Measurements from ENCODE around the gene PGGHG. TPM values are rescaled to one million over a fixed set of nuclear protein-coding genes. Genes with fewer than 3 reads are reported as not detected.
A peak's percentile ranks its signal among the peaks of the same experiment; 100 is the strongest.
"Not testable (repeated sequence)": the region's sequence is repeated elsewhere in the genome, so short reads cannot be mapped to it uniquely, and the experiment has no call there.

Gene PGGHG
- total RNA-seq, 1 donor from 2014 or later = 164 TPM

DNA sequence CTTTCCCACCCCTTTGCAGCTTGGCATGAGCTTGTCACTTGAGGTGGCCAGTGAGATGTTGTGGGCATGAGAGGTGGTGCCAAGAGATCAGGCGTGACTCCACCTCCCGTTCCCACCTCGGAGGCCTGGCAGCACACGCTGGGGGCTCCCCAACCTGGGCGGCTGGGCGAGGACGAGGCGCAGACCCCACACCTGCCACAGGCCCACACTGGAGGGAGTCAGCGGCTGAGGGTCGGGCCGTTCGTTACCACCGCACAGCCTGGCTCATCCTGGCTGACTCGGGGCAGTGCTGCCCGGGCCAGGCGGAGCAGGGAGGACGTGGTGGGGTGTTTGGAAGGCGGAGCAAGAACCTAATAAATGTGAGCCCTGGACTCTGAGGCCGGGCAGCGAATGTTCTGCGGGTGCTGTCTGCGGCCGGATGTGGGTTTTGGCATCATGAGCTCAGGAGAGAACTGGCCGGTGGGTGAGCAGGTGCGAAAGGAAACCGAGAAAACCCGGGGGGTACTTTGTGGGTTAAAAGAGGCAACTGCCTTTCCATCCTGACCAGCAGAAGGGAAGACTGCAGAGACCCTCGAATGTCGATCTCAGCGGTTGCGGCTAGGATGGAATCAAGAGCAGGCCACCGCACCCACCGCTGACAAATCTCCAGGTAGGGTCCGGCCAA is 41.9 kb downstream of the PGGHG start:
- no peaks in the 10 kb centered on the region for H3K9me3 Mint-ChIP-seq
- intact Hi-C loops (cut with micrococcal nuclease) = no loop called here
- H3K4me3 Mint-ChIP-seq = peak overlapping the region; percentile 30
- H3K36me3 Mint-ChIP-seq (ENCODE audit: low read depth) = peaks cover 2% of the 10 kb centered on the region
- peaks cover 2% of the 10 kb centered on the region for H3K27me3 Mint-ChIP-seq (ENCODE audit: insufficient read depth)
- no peak overlapping the region for H3K27ac Mint-ChIP-seq
- H3K4me1 Mint-ChIP-seq (ENCODE audit: low read depth) = peaks cover 42% of the 10 kb centered on the region
- DNase-seq (ENCODE audit: low spot score) = no peak

DNA sequence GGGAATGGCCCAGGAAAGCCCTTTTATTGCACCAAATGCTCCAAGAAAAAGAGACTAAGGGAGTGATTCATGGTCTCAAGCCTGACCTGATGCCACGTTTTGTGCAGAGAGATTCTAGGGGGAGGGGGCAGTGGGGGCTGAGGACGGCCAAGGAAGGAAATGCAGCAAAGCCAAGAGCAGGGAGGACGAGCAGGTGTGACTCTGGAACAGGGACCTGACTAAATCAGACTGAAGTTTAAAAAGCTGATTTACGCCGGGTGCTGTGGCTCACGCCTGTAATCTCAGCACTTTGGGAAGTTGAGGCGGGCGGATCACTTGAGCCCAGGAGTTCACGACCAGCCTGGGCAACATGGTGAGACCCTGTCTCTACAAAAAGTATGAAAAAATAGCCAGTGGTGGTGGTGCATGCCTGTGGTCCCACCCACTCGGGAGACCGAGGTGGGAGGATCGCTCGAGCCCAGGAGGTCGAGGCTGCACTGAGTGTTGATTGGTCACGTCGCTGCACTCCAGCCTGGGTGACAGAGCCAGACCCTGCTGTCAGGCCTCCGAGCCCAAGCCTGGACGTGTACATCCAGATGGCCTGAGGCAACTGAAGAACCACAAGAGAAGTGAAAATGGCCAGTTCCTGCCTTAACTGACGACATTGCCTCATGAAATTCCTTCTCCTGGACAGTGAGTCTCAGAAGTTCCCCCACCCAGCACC is 42.6 kb downstream of the PGGHG start:
- Mint-ChIP-seq H3K36me3 (ENCODE audit: low read depth) (peaks cover 2% of the 10 kb centered on the region), H3K4me3 (peak overlapping the region; percentile 30), H3K9me3 (no peaks in the 10 kb centered on the region), H3K27me3 (ENCODE audit: insufficient read depth) (peaks cover 2% of the 10 kb centered on the region), H3K27ac (no peak overlapping the region), H3K4me1 (ENCODE audit: low read depth) (peaks cover 41% of the 10 kb centered on the region)
- intact Hi-C loops (cut with micrococcal nuclease) = no loop called here
- DNase-seq (ENCODE audit: low spot score) = no peak

DNA sequence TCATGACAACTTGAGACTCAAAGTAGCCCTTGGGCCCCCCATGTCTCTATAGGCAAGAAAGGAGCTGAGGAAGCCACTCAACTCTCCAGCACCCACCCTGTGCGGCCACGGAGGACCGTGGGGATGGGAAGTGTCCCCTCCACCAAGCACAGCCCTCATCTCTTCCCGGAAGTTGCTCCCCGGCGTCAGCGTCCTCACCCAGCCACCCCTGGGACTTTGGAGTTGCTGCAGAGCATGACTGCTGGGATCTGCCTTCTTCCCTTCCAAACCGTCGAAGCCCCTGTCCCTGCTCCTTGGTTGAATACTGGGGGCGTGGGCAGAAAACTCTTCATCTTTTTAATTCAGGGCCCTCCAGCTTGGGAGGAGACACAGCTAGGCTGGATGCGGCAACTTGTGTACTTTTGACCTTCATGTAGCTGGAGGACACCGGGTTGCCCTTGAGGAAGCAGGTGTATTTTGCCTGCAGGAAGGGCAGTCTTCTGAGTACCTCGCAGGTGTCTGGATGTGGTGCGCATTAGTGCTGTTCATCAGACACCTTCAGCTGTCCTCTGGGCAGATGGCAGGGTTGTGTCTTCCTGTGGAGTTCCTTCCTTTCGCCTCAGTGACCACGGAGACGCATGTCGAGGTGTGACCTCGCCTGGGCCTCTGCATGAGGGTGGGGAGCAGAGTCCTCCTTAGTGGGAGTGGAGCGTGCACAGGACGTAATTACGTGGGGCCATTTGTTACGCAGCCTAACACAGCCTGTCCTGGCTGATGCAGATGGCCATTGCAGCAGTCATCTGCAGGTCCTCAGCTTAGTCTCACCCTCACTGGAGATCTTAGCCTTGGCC is 43.9 kb downstream of the PGGHG start:
- H3K4me3 Mint-ChIP-seq = no peak overlapping the region
- H3K4me1 Mint-ChIP-seq (ENCODE audit: low read depth) = peaks cover 33% of the 10 kb centered on the region
- intact Hi-C loops (cut with micrococcal nuclease) = no loop called here
- H3K27ac Mint-ChIP-seq = no peak overlapping the region
- DNase-seq (ENCODE audit: low spot score) = no peak
- H3K9me3 Mint-ChIP-seq = no peaks in the 10 kb centered on the region
- peaks cover 2% of the 10 kb centered on the region for H3K36me3 Mint-ChIP-seq (ENCODE audit: low read depth)
- peaks cover 2% of the 10 kb centered on the region for H3K27me3 Mint-ChIP-seq (ENCODE audit: insufficient read depth)

DNA sequence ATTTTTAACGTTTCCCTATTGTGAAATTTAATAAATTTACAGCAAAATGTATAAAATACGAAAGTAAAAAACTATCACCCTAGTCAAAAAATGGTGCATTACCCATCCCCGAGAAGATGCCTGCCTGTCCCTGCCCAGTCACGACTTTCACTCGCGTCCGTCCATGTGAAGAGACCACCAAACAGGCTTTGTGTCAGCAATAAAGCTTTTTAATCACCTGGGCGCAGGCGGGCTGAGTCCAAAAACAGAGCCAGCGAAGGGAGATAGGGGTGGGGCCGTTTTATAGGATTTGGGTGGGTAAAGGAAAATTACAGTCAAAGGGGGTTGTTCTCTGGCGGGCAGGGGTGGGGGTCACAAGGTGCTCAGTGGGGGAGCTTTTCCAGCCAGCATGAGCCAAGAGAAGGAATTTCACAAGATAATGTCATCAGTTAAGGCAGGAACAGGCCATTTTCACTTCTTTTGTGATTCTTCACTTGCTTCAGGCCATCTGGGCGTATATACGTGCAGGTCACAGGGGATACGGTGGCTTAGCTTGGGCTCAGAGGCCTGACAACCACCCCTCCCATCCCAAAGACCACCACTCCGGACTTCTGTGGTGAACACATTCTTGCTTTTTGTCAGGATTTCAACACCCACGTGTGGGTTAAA is 44.8 kb downstream of the PGGHG start:
- intact Hi-C loops (cut with micrococcal nuclease); H3K9me3 Mint-ChIP-seq; H3K4me3 Mint-ChIP-seq; H3K36me3 Mint-ChIP-seq (ENCODE audit: low read depth); DNase-seq (ENCODE audit: low spot score); H3K27me3 Mint-ChIP-seq (ENCODE audit: insufficient read depth); H3K27ac Mint-ChIP-seq: not testable (repeated sequence)
- H3K4me1 Mint-ChIP-seq (ENCODE audit: low read depth) = peaks cover 33% of the 10 kb centered on the region

DNA sequence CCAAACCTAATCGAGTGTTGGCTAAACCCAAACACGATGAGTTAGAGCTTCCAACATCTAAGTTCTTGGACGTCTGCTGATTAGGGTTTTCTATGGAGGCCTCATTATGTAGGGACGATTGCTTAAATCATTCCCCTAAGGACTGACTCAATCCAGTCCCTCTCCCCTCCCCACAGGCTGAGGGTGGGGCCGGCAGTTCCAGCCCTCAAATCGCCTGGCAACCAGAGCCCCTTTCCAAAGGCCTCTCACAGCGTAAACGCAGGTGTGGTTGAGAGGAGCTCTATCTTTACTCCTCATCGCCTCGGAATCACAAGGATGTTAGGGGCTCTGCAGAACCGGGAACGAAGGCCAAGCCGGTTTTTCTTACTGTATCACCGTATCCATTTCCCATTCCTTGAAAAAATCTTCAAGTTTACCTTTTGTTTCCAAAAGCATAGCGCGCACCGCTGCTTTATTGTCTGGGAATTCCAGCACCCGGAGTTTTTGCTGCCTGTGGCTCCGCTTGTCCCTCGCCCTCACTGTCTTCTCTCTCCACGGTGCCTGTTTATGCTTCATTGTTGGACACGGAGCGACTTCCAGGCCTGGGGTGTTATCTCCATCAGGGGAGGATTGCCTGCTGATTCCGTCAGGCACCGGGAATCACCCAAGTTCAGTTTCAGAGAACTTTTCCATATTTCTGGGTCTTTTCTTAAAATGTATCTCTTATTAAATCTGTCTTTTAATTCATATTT is 45.5 kb downstream of the PGGHG start:
- peaks cover 2% of the 10 kb centered on the region for H3K27me3 Mint-ChIP-seq (ENCODE audit: insufficient read depth)
- H3K27ac Mint-ChIP-seq = no peak overlapping the region
- intact Hi-C loops (cut with micrococcal nuclease) = no loop called here
- no peak for DNase-seq (ENCODE audit: low spot score)
- peaks cover 28% of the 10 kb centered on the region for H3K4me1 Mint-ChIP-seq (ENCODE audit: low read depth)
- H3K9me3 Mint-ChIP-seq = no peaks in the 10 kb centered on the region
- H3K36me3 Mint-ChIP-seq (ENCODE audit: low read depth) = peaks cover 2% of the 10 kb centered on the region
- no peak overlapping the region for H3K4me3 Mint-ChIP-seq

DNA sequence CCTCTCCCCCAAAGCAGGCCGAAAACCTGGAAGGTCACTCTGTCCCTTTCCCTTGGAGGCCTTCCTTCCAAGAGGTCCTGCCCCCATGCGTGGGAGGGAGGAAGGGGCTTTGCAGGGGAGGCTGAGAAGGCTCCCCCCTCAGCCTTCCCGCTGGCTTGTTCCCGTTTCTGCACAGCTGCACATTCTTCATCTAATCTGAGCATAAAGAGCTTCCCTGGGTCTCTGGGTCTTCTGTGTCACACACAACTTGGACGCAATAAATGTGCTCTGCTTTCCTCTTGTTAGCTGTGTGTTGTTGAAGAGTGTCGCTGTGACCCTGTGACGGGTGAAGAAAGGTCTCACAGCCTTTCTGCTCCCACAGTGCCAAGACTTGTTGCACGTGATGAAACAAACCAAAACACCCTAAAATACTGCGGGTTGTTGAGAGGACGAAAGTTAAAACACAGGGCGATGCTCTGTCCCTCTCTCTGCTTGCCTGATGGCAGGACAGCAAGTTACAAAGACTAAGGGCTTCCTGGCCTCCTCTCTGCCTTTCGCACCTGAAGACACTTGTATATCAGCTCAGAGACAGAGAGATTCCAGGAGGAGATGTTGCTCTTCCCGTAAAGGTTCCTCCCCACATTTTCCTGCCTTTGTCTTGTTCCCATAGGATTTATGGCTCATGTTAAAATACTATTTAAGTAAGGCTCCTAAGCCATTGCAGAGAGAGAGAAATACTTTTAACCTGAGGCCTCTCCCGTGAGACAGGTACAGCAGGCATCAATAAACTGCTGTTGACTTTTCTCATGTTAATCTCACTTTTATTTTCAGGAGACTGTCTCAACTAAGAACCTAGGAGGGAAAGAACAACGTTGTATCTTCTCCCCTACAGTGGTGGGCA is 47.1 kb downstream of the PGGHG start:
- Mint-ChIP-seq H3K27ac (no peak overlapping the region), H3K4me1 (ENCODE audit: low read depth) (peaks cover 14% of the 10 kb centered on the region), H3K4me3 (no peak overlapping the region), H3K27me3 (ENCODE audit: insufficient read depth) (peaks cover 2% of the 10 kb centered on the region), H3K36me3 (ENCODE audit: low read depth) (peaks cover 2% of the 10 kb centered on the region), H3K9me3 (no peaks in the 10 kb centered on the region)
- intact Hi-C loops (cut with micrococcal nuclease) = no loop called here
- no peak for DNase-seq (ENCODE audit: low spot score)

DNA sequence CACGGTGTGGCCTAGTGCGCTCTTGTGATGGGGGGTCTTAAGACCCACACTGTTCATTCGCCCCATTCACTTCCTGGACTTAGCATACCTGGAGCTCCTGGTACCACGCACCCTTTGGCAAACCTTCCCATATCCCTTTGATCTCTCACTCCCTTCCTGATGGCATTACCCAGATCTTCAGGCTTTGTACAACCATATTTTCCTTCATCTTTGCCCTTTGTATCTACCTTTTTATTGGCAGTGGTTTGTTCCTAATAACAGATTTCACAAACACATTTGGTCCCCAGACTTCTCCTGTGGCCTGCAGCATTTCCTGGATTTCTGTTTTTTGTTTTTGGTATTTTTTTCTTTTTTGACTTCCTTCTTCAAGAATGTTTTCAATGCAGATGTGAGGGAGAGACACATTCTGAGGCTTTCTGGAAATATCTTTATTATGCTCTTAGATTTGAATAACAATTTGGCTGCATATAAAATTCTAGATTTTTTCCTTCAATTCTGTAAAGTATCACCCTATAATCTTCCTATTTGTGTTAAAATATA is 47.8 kb downstream of the PGGHG start:
- H3K27ac Mint-ChIP-seq = no peak overlapping the region
- H3K4me3 Mint-ChIP-seq = no peak overlapping the region

DNA sequence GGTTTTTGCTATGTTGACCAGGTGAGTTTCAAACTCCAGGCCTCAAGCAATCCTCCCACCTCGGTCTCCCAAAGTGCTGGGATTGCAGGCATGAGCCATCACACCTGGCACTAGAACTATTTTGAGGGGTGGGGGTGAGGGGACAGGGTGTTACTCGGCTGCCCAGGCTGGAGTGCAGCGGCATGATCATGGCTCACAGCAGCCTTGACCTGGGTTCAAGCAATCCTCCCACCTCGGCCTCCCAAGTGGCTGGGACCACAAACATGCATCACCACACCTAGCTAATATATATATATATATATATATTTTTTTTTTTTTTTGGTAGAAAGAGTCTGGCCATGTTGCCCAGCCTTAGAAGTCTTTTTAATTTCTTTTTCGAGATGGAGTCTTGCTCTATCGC is 48.8 kb downstream of the PGGHG start:
- Mint-ChIP-seq H3K27me3 (ENCODE audit: insufficient read depth) (peaks cover 2% of the 10 kb centered on the region), H3K36me3 (ENCODE audit: low read depth) (peaks cover 2% of the 10 kb centered on the region), H3K27ac (no peak overlapping the region), H3K4me1 (ENCODE audit: low read depth) (peaks cover 17% of the 10 kb centered on the region), H3K4me3 (no peak overlapping the region), H3K9me3 (no peaks in the 10 kb centered on the region)
- no peak for DNase-seq (ENCODE audit: low spot score)
- intact Hi-C loops (cut with micrococcal nuclease) = no loop called here

More for the DNA sequence above, 47.8 kb downstream of the PGGHG start:
- intact Hi-C loops (cut with micrococcal nuclease) = no loop called here
- peaks cover 10% of the 10 kb centered on the region for H3K4me1 Mint-ChIP-seq (ENCODE audit: low read depth)
- no peak for DNase-seq (ENCODE audit: low spot score)
- no peaks in the 10 kb centered on the region for H3K9me3 Mint-ChIP-seq
- peaks cover 2% of the 10 kb centered on the region for H3K27me3 Mint-ChIP-seq (ENCODE audit: insufficient read depth)
- peaks cover 2% of the 10 kb centered on the region for H3K36me3 Mint-ChIP-seq (ENCODE audit: low read depth)

DNA sequence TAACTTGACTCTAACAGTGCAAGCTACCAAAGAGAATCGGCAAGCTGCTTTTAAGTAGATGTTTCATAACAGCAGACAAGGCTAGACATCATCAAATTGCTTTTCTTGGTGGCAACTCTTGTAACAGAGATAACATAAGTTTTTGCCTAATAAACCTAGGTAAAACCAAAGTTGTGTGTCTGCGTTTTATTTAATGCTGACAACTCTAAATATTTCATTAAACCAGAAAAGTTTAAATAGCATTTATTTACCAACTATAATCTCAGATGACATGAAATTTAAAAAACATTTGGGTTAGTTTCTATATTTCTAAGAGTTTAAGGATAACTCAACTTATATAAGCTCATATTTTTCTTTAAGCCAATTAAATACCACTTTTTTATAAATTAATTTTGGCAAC is 51.0 kb downstream of the PGGHG start:
- H3K36me3 Mint-ChIP-seq (ENCODE audit: low read depth) = no peaks in the 10 kb centered on the region
- no peak overlapping the region for H3K4me3 Mint-ChIP-seq
- DNase-seq (ENCODE audit: low spot score) = no peak

DNA sequence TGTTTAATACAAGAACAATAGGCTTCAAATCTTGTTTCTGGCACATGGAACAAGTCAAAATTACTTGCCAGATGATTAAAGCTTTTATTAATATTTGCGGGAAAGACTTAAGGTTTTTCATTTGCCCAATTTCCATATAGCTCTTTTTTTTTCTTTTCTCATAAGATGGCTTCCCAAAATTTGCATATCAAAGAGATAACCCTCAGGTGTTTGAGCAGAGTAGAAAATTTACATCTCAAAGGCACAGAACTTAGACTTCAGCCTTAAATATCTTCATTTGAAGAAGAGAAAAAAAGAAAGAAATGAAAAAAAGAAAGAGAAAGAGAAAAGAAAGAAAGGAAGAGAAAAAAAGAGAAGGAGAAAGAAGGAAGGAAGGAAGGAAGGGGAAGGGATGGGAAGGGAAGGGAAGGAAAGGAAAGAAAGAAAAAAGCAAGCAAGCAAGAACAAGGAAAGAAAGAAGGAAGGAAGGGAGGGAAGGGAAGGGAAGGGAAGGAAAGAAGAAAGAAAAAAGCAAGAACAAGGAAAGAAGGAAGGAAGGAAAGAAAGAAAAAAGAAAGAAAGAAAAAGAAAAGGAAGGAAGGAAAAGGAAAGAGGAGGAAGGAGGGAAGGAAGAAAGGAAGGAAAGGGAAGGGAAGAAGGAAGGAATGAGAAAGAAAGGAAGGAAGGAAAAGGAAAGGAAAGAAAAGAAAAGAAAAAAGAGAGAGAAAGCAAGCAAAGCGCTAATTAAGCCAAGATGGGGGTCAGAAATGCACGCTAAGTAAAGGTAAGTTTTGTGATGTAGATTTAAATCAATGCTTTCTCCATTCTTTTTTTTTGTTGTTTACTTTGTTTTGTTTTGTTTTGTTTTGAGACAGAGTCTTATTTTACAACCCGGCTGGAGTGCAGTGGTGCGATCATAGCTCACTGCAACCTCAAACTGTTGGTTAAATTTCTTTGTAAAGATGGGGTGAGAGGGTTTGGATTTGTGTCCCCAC is 51.9 kb downstream of the PGGHG start:
- Mint-ChIP-seq H3K36me3 (ENCODE audit: low read depth) (no peaks in the 10 kb centered on the region), H3K4me3 (no peak overlapping the region), H3K4me1 (ENCODE audit: low read depth) (peaks cover 17% of the 10 kb centered on the region), H3K9me3 (no peaks in the 10 kb centered on the region), H3K27me3 (ENCODE audit: insufficient read depth) (peaks cover 5% of the 10 kb centered on the region), H3K27ac (no peak overlapping the region)
- intact Hi-C loops (cut with micrococcal nuclease) = no loop called here
- DNase-seq (ENCODE audit: low spot score) = no peak

More for the DNA sequence above, 51.0 kb downstream of the PGGHG start:
- Mint-ChIP-seq H3K27ac (no peak overlapping the region), H3K9me3 (no peaks in the 10 kb centered on the region), H3K27me3 (ENCODE audit: insufficient read depth) (peaks cover 2% of the 10 kb centered on the region), H3K4me1 (ENCODE audit: low read depth) (peaks cover 17% of the 10 kb centered on the region)
- intact Hi-C loops (cut with micrococcal nuclease) = no loop called here

DNA sequence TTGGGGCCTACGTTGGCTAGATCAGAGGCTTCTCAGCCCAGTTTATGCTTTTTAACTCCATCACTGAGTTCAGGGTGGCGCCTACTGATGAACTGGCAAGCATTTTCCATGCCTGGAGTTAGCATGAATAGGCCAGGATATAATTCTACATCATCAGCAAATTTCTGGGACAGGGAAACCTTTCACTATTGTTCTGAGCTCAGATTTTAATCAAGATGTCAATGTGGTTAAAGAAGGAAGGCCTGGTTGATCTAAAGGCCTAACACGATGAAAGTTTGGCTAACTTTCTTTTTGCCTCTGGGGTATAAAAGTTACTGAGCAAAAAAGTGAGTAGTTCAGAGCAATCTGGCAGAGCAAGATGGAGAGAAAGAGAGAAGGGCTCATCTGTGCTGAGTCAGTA is 53.4 kb downstream of the PGGHG start:
- no peak overlapping the region for H3K27ac Mint-ChIP-seq
- DNase-seq (ENCODE audit: low spot score) = no peak
- H3K9me3 Mint-ChIP-seq = no peaks in the 10 kb centered on the region
- intact Hi-C loops (cut with micrococcal nuclease) = no loop called here
- no peaks in the 10 kb centered on the region for H3K36me3 Mint-ChIP-seq (ENCODE audit: low read depth)
- no peak overlapping the region for H3K4me3 Mint-ChIP-seq
- H3K27me3 Mint-ChIP-seq (ENCODE audit: insufficient read depth) = peaks cover 12% of the 10 kb centered on the region
- H3K4me1 Mint-ChIP-seq (ENCODE audit: low read depth) = peaks cover 7% of the 10 kb centered on the region
